ENCODE data around the gene DOCK3. TPM values are rescaled to one million over a fixed set of nuclear protein-coding genes. Genes with fewer than 3 reads are reported as not detected.

Gene DOCK3
- total RNA-seq, 4 donors from 2014 or later: 5.5 to 10.0 (median 8.7) TPM

GRCh38 chr3:51401735-51402134, 727.0 kb downstream of the DOCK3 start:
- peaks cover 0 to 80% of the 10 kb centered on the region in 2 donors for H3K36me3 ChIP-seq
- TF ChIP-seq CTCF (IDR thresholded peaks at IDR 0.05) (no peak), POLR2AphosphoS5 (IDR thresholded peaks at IDR 0.05) (no peak), EP300 (IDR thresholded peaks at IDR 0.05) (no peak), POLR2A (IDR thresholded peaks at IDR 0.05) (no peak)
- no peaks in the 10 kb centered on the region for H3K9me3 ChIP-seq
- H3K4me3 ChIP-seq: no peak overlapping the region
- H3K27me3 ChIP-seq: no peaks in the 10 kb centered on the region
- peak; percentile 58 for ATAC-seq
- H3K27ac ChIP-seq: no peak overlapping the region
- 93% methylated on average over 4 of the region's 4 CpGs; no CpG with 5 or more reads in 1 of the 2 donors for WGBS, 2 donors (ENCODE audit: low coverage in 1 of 2)
- H3K4me1 ChIP-seq: peaks cover 0 to 13% (median 0%) of the 10 kb centered on the region in 3 donors

- H3K27ac ChIP-seq: no peak overlapping the region
- H3K4me1 ChIP-seq: no peaks in the 10 kb centered on the region
- H3K27me3 ChIP-seq: no peaks in the 10 kb centered on the region
- no peaks in the 10 kb centered on the region for H3K9me3 ChIP-seq
- TF ChIP-seq POLR2A (IDR thresholded peaks at IDR 0.05) (no peak), POLR2AphosphoS5 (IDR thresholded peaks at IDR 0.05) (no peak), CTCF (IDR thresholded peaks at IDR 0.05) (no peak), EP300 (IDR thresholded peaks at IDR 0.05) (no peak)
- H3K36me3 ChIP-seq: peaks cover 0 to 74% of the 10 kb centered on the region in 2 donors
- H3K4me3 ChIP-seq: no peak overlapping the region
- no peak for ATAC-seq
These were observed 728.9 kb downstream of the DOCK3 start for GRCh38 chr3:51403675-51404074.

GRCh38 chr3:51408021-51408420, 733.3 kb downstream of the DOCK3 start:
- H3K4me1 ChIP-seq: no peaks in the 10 kb centered on the region
- no peak overlapping the region for H3K27ac ChIP-seq
- no peak overlapping the region for H3K4me3 ChIP-seq
- no peak for TF ChIP-seq CTCF (IDR thresholded peaks at IDR 0.05)
- TF ChIP-seq POLR2AphosphoS5 (IDR thresholded peaks at IDR 0.05): no peak
- TF ChIP-seq EP300 (IDR thresholded peaks at IDR 0.05): no peak
- 92% methylated on average over 2 of the region's 2 CpGs; no CpG with 5 or more reads in 1 of the 2 donors for WGBS, 2 donors (ENCODE audit: low coverage in 1 of 2)
- H3K9me3 ChIP-seq: no peaks in the 10 kb centered on the region
- no peaks in the 10 kb centered on the region for H3K27me3 ChIP-seq
- ATAC-seq: no peak
- peaks cover 0 to 72% of the 10 kb centered on the region in 2 donors for H3K36me3 ChIP-seq

- no peaks in the 10 kb centered on the region for H3K27me3 ChIP-seq
- ATAC-seq: no peak
- H3K36me3 ChIP-seq: peaks cover 0 to 75% of the 10 kb centered on the region in 2 donors
- H3K4me1 ChIP-seq: no peaks in the 10 kb centered on the region
- no peaks in the 10 kb centered on the region for H3K9me3 ChIP-seq
- TF ChIP-seq POLR2A (IDR thresholded peaks at IDR 0.05): no peak
- no peak for TF ChIP-seq POLR2AphosphoS5 (IDR thresholded peaks at IDR 0.05)
- TF ChIP-seq EP300 (IDR thresholded peaks at IDR 0.05): no peak
- no peak for TF ChIP-seq CTCF (IDR thresholded peaks at IDR 0.05)
- H3K4me3 ChIP-seq: no peak overlapping the region
- WGBS, 2 donors (ENCODE audit: low coverage in 1 of 2): 33 to 60% methylated on average over 1 to 2 of the region's 2 CpGs
- no peak overlapping the region for H3K27ac ChIP-seq
These were observed 734.1 kb downstream of the DOCK3 start for GRCh38 chr3:51408813-51409212.

GRCh38 chr3:51422211-51422610, 747.5 kb downstream of the DOCK3 start:
- no peaks in the 10 kb centered on the region for H3K4me1 ChIP-seq
- no peak overlapping the region for H3K27ac ChIP-seq
- H3K27me3 ChIP-seq: no peaks in the 10 kb centered on the region
- WGBS, 2 donors (ENCODE audit: low coverage in 1 of 2): 81 to 96% methylated on average over 3 of the region's 3 CpGs
- no peak overlapping the region for H3K4me3 ChIP-seq
- no peak for ATAC-seq
- H3K36me3 ChIP-seq: peaks cover 0 to 99% of the 10 kb centered on the region in 2 donors
- TF ChIP-seq EP300 (IDR thresholded peaks at IDR 0.05): no peak
- no peak for TF ChIP-seq POLR2A (IDR thresholded peaks at IDR 0.05)
- no peak for TF ChIP-seq CTCF (IDR thresholded peaks at IDR 0.05)
- no peak for TF ChIP-seq POLR2AphosphoS5 (IDR thresholded peaks at IDR 0.05)
- no peaks in the 10 kb centered on the region for H3K9me3 ChIP-seq

Data from gastroesophageal sphincter (tissue), 4 donors.